Activated naive CD4-positive, alpha-beta T cell treated with anti-CD3 and anti-CD28 coated beads, Interleukin-2, amount 50 U/mL, for 72 hours (primary cell): ENCODE measurements around the gene SMAP1. TPM values are rescaled to one million over a fixed set of nuclear protein-coding genes. Genes with fewer than 3 reads are reported as not detected.

Source experiments
- ATAC-seq, 2 donors: fragments of 150-1000 bp; cut with Tn5 transposase; 2 replicates each; pipeline ENCODE4 v1.10.0; 2021; ENCODE audit warnings: mild to moderate bottlenecking in 2 of 2, moderate library complexity in 2 of 2
- DNase-seq, 2 donors: peaks; one replicate each; pipeline ENCODE4 v3.0.0; 2021 to 2022; ENCODE audit warnings: low spot score in 2 of 2
- H3K27ac Mint-ChIP-seq, 2 donors: one replicate each; pipeline ENCODE4 v1.8.0; 2022; ENCODE audit warnings: mild to moderate bottlenecking in 2 of 2, mixed read lengths in 2 of 2
- H3K36me3 Mint-ChIP-seq, 2 donors: one replicate each; pipeline ENCODE4 v1.8.0; 2022; ENCODE audit warnings: mixed read lengths in 2 of 2
- H3K9me3 Mint-ChIP-seq, 2 donors: one replicate each; pipeline ENCODE4 v1.8.0; 2022; ENCODE audit warnings: mixed read lengths in 2 of 2
- total RNA-seq, 2 donors: library from RNA; stranded (reverse); gene quantifications; one replicate each; pipeline ENCODE4 v1.2.3, GENCODE V29; 2022

SMAP1 gene
- total RNA-seq, 2 donors from 2014 or later, result 20.4 to 23.6 TPM

GRCh38 chr6:70672549-70672948, 4.9 kb downstream of the SMAP1 start:
- H3K36me3 Mint-ChIP-seq, result peaks cover 0 to 5% of the 10 kb centered on the region in 2 donors
- no peaks in the 10 kb centered on the region for H3K9me3 Mint-ChIP-seq
- no peak overlapping the region for H3K27ac Mint-ChIP-seq
- ATAC-seq (no peak), DNase-seq (no peak)

- ATAC-seq, result no peak
- Mint-ChIP-seq H3K27ac (no peak overlapping the region), H3K36me3 (peaks cover 0 to 5% of the 10 kb centered on the region in 2 donors), H3K9me3 (no peaks in the 10 kb centered on the region)
- no peak for DNase-seq
Measured at GRCh38 chr6:70673054-70673453, 5.4 kb downstream of the SMAP1 start.

GRCh38 chr6:70673601-70674000, 5.9 kb downstream of the SMAP1 start:
- DNase-seq (no peak), ATAC-seq (peak; percentile 52 to 69)
- Mint-ChIP-seq H3K36me3 (peaks cover 0 to 2% of the 10 kb centered on the region in 2 donors), H3K9me3 (no peaks in the 10 kb centered on the region), H3K27ac (no peak overlapping the region)

GRCh38 chr6:70675822-70676221, 8.1 kb downstream of the SMAP1 start:
- Mint-ChIP-seq H3K27ac (no peak overlapping the region), H3K36me3 (no peaks in the 10 kb centered on the region), H3K9me3 (no peaks in the 10 kb centered on the region)
- ATAC-seq (no peak), DNase-seq (no peak)

- Mint-ChIP-seq H3K27ac (no peak overlapping the region), H3K9me3 (no peaks in the 10 kb centered on the region), H3K36me3 (no peaks in the 10 kb centered on the region)
- DNase-seq (no peak), ATAC-seq (no peak)
Measured at GRCh38 chr6:70676821-70677220, 9.1 kb downstream of the SMAP1 start.

- Mint-ChIP-seq H3K36me3 (no peaks in the 10 kb centered on the region), H3K9me3 (no peaks in the 10 kb centered on the region), H3K27ac (no peak overlapping the region)
- ATAC-seq, result no peak
- DNase-seq, result no peak
Measured at GRCh38 chr6:70680396-70680795, 12.7 kb downstream of the SMAP1 start.

- no peaks in the 10 kb centered on the region for H3K9me3 Mint-ChIP-seq
- peak in 1 of 2 donors; percentile 64 for ATAC-seq
- H3K27ac Mint-ChIP-seq, result no peak overlapping the region
- H3K36me3 Mint-ChIP-seq, result no peaks in the 10 kb centered on the region
- no peak for DNase-seq
Measured at GRCh38 chr6:70684794-70685493, 17.3 kb downstream of the SMAP1 start.

GRCh38 chr6:70685494-70686180, 18.0 kb downstream of the SMAP1 start:
- H3K36me3 Mint-ChIP-seq, result no peaks in the 10 kb centered on the region
- H3K27ac Mint-ChIP-seq, result no peak overlapping the region
- H3K9me3 Mint-ChIP-seq, result no peaks in the 10 kb centered on the region
- ATAC-seq, result no peak
- DNase-seq, result no peak

GRCh38 chr6:70686548-70687133, 19.0 kb downstream of the SMAP1 start:
- DNase-seq (no peak), ATAC-seq (no peak)
- H3K36me3 Mint-ChIP-seq, result peaks cover under 1 to 2% of the 10 kb centered on the region in 2 donors

GRCh38 chr6:70693887-70694286, 26.2 kb downstream of the SMAP1 start:
- Mint-ChIP-seq H3K36me3 (peaks cover 6 to 16% of the 10 kb centered on the region in 2 donors), H3K9me3 (peaks cover 5 to 17% of the 10 kb centered on the region in 2 donors), H3K27ac (no peak overlapping the region)
- no peak for DNase-seq
- ATAC-seq, result no peak

More at GRCh38 chr6:70686548-70687133, 19.0 kb downstream of the SMAP1 start:
- H3K9me3 Mint-ChIP-seq, result peaks cover 3 to 5% of the 10 kb centered on the region in 2 donors
- H3K27ac Mint-ChIP-seq, result no peak overlapping the region

- ATAC-seq (no peak), DNase-seq (no peak)
- peaks cover 5 to 17% of the 10 kb centered on the region in 2 donors for H3K9me3 Mint-ChIP-seq
Measured at GRCh38 chr6:70694371-70694770, 26.7 kb downstream of the SMAP1 start.

GRCh38 chr6:70700922-70701876, 33.5 kb downstream of the SMAP1 start:
- peaks cover 0 to 2% of the 10 kb centered on the region in 2 donors for H3K9me3 Mint-ChIP-seq
- no peak for ATAC-seq
- peaks cover 0 to 12% of the 10 kb centered on the region in 2 donors for H3K36me3 Mint-ChIP-seq
- no peak for DNase-seq
- peak overlapping the region in 1 of 2 donors; percentile 22 for H3K27ac Mint-ChIP-seq

More at GRCh38 chr6:70694371-70694770, 26.7 kb downstream of the SMAP1 start:
- peaks cover 6 to 21% of the 10 kb centered on the region in 2 donors for H3K36me3 Mint-ChIP-seq
- no peak overlapping the region for H3K27ac Mint-ChIP-seq

- Mint-ChIP-seq H3K27ac (no peak overlapping the region), H3K36me3 (no peaks in the 10 kb centered on the region)
Measured at GRCh38 chr6:70705772-70706171, 38.1 kb downstream of the SMAP1 start.

GRCh38 chr6:70706491-70707123, 38.9 kb downstream of the SMAP1 start:
- Mint-ChIP-seq H3K36me3 (no peaks in the 10 kb centered on the region), H3K27ac (no peak overlapping the region), H3K9me3 (no peaks in the 10 kb centered on the region)
- DNase-seq, result peak in 1 of 2 donors; percentile 35
- ATAC-seq, result no peak

More at GRCh38 chr6:70705772-70706171, 38.1 kb downstream of the SMAP1 start:
- no peaks in the 10 kb centered on the region for H3K9me3 Mint-ChIP-seq
- DNase-seq (no peak), ATAC-seq (no peak)

GRCh38 chr6:70707893-70708292, 40.2 kb downstream of the SMAP1 start:
- no peak for DNase-seq
- Mint-ChIP-seq H3K36me3 (peaks cover 0 to under 1% of the 10 kb centered on the region in 2 donors), H3K9me3 (no peaks in the 10 kb centered on the region), H3K27ac (no peak overlapping the region)
- peak in 1 of 2 donors; percentile 30 for ATAC-seq

- peak; percentile 51 to 84 for ATAC-seq
- DNase-seq, result no peak
- Mint-ChIP-seq H3K36me3 (peaks cover 0 to 6% of the 10 kb centered on the region in 2 donors), H3K9me3 (peaks cover 5% of the 10 kb centered on the region in 2 donors), H3K27ac (no peak overlapping the region)
Measured at GRCh38 chr6:70708448-70708847, 40.8 kb downstream of the SMAP1 start.
